Central memory CD4-positive, alpha-beta T cell (primary cell): ENCODE measurements around the gene AMD1.
A peak's percentile ranks its signal among the peaks of the same experiment; 100 is the strongest.
"Not testable (repeated sequence)": the region's sequence is repeated elsewhere in the genome, so short reads cannot be mapped to it uniquely, and the experiment has no call there.

Experiments used
- DNase-seq: peaks from one replicate; pipeline ENCODE4 v3.0.0; 2022
- total RNA-seq, 3 experiments: gene quantifications; one replicate each; lab custom pipeline; 2026; lab: John Stamatoyannopoulos, UW

Gene AMD1
- total RNA-seq, result 220 to 500 (median 475) reads per million in 3 experiments

- peak; percentile 96 for DNase-seq
Measured at GRCh38 chr6:110873981-110874879, at the start of gene AMD1. Gene AMD1 (plus strand): TSS chr6:110874785. CDS start chr6:110875106, 321 bp downstream.

DNA sequence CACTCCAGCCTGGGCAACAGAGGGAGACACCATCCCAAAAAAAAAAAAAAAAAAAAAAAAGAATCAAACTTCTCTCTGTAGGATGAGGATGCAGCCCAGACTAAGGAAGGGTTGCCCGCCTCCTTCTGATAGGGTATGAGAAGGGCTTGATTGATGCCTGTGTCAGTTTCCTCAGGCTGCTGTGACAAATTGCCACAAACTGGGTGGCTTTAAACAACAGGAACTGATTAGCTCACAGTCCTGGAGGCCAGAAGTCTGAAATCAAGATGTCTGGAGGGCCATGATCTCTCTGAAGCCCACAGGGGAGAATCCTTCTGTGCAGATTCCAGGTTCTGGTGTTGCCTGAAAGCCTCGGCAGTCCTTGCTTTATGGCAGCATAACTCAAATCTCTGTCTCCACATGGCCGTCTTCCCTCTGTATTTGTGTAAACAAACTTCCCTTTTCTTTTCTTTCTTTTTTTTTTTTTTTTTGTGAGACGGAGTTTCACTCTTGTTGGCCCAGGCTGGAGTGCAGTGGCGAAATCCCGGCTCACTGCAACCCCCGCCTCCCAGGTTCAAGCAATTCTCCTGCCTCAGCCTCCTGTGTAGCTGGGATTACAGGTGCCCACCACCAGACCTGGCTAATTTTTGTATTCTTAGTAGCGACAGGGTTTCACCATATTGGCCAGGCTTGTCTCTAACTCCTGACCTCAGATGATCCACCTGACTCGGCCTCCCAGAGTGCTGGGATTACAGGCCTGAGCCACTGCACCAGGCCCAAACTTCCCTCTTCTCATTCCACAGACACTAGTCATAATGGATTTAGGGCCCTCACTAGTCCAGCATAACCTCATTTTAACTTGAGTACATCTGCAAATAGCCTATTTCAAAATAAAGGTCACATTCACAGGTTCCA, 48.1 kb upstream of the AMD1 start:
- no peak for DNase-seq

GRCh38 chr6:110828396-110828795, 46.2 kb upstream of the AMD1 start:
- DNase-seq, result no peak

GRCh38 chr6:110831405-110831804, 43.2 kb upstream of the AMD1 start:
- no peak for DNase-seq

- no peak for DNase-seq
Measured at GRCh38 chr6:110833831-110834230, 40.8 kb upstream of the AMD1 start.

- not testable (repeated sequence) for DNase-seq
Measured at GRCh38 chr6:110835751-110836150, 38.8 kb upstream of the AMD1 start.

DNA sequence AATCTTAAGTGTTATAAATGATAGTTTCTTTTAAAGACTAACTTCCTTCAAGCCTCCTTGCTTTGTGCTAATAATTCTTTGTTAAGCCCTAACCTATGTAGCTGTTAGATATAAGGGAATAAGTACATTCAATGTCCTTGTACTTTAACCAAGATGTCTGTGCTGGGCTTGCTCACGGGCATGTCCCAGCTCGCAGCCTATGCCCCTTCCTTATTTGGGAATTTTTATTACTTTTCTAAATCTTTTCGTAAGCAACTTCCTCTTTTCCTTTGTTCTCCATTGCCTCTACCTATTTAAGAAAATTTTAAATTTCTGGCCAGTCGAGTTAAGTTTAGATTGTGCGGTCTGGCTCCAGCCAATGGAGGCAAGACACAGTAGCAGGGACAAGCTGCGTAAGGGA, 33.3 kb upstream of the AMD1 start:
- DNase-seq, result no peak

DNA sequence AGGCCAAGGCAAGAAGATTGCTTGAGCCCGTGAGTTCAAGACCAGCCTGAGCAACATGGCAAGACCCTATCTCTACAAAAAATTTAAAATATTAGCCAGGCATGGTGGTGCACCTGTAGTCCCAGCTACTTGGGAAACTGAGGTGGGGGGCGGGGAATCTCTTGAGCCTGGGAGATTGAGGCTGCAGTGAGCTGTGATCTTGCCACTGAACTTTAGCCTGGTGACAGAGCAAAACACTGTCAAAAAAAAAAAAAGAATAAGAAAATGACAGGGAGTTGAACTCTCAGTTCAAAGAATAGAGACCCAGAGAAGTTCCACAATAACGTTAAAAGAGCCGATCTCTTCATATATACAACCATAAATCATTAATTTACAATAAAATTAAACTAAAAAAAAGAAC, 24.8 kb upstream of the AMD1 start:
- DNase-seq, result no peak

DNA sequence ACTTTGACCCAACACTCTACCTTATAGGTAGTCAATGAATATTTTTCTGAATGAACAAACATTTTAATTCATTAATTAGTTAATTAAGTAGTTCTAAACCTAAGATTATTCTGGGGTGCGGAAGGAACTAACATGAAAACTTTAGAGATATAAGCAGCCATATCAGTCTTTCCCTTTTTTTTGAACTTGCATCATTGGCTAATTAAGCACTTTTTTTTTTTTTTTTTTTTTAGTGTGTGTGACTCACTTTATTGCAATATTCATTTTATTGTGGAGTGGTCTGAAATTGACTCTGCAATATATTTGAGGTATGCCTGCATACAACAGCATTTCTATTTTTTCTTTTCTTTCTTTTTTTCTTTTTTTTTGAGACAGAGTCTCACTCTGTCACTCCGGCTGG, 21.8 kb upstream of the AMD1 start:
- DNase-seq, result no peak

- no peak for DNase-seq
Measured at GRCh38 chr6:110853754-110854477, 20.7 kb upstream of the AMD1 start.

GRCh38 chr6:110856296-110856695, 18.3 kb upstream of the AMD1 start:
- DNase-seq, result no peak

- DNase-seq, result no peak
Measured at GRCh38 chr6:110858016-110858415, 16.6 kb upstream of the AMD1 start.

GRCh38 chr6:110858562-110859214, 15.9 kb upstream of the AMD1 start:
- DNase-seq, result no peak

DNA sequence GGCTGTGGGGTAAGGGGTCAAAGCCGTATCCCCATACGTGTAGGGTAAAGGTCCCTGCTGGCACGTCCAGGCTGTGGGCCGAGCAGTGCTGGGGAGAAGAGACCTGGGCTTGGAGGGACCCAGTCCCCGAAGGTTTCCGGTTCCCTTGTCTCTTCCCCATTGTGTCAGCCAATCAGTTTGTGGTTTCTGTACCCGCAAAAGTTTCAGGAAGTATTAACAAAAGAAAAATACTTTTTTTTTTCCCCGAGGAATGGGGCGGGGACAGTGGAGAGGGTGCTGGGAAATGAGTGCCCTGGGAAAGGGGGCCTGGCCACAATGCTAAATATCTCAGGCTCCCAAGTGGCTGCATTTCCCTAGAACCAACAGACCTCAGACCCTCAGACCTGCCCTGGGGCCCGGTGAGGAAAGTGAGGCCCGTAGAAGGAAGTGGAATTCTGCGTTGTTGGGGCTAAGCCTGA, 15.2 kb upstream of the AMD1 start:
- DNase-seq, result no peak

- DNase-seq, result no peak
Measured at GRCh38 chr6:110864824-110865223, 9.8 kb upstream of the AMD1 start.

DNA sequence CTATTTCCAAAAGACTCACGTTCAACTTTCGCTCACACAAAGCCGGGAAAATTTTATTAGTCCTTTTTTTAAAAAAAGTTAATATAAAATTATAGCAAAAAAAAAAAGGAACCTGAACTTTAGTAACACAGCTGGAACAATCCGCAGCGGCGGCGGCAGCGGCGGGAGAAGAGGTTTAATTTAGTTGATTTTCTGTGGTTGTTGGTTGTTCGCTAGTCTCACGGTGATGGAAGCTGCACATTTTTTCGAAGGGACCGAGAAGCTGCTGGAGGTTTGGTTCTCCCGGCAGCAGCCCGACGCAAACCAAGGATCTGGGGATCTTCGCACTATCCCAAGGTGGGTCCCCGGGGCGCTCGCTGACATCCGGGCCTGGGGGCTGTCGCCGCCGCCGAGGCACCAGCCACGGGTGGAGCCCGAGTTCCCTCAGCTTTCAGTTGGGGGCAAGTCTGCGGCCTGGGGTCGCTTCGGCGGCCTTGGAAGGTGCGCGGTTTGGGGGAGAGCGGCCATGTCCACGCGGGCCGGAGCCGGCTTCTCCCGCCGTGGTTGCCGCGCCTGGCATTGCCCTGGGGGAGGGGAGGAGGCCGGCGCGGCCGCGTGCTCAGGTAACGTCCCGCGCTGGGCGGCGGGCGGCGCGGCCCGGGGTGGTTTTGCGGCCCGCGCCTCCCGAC, 429 bp downstream of the AMD1 start:
- DNase-seq, result no peak

GRCh38 chr6:110875548-110876169, 1.1 kb downstream of the AMD1 start:
- DNase-seq, result peak; percentile 72

DNA sequence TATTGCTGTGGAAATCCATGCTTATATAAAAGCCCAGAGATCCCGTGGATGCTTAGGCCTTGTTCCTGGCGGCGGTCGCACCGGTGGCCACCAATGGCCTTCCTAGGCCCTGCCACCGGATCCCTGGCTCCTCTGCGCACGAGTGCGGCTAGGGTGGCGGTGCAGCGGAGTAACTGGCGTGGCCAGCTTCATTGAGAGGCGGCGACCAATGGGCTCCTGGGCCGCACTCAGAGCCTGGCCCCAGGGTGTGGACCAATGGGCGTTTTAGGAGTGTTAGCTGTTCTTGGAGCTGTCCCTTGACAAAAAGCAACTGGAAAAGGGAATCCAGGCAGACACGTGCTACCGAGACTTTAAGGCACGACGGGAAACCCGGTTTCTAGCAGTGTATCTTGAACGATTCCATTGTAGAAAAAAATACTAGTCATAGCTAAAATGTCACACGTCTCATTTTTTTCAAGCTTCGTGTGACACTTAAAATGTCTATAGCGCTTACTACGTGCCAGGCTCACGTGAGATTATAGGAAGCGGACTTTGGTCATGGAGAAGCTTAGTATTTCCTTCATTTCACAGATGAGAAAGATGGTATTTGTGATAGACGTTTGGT, 1.7 kb downstream of the AMD1 start:
- DNase-seq, result peak; percentile 53

DNA sequence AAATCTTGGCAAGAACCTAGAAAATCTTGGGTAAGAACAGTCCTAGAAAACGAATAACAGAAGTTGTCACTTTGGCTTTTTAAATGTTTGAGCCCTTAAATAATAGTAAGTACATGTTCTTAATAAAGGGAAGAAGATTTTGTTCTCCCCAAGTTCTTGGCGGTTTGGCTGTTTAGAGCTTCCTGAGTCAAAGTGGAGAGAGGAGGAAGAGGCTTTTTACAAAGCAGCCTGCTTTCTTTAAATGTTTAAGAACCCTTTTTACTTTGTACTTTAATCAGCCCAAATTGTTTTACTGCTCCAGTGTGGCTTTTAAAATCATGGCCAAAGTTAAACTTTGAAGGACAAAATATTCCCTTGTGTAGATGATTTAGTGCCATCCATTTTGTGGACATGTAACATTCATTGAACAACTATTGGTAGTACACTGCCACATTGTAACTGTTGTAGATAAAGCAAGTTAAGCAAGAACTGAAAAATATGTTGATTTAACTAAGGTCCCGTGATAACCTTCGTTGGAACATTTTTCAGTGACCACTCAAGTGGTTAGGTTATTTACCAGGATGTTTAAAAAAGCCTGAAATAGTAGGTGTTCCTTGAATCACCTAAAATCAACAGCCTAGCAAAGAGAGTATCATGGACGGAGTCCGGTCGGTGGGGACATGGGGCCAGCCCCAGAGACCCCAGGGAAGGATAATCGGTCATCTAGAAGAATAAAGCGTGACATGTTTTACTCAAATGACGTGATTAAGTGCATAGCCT, 2.4 kb downstream of the AMD1 start:
- DNase-seq, result no peak

- DNase-seq, result no peak
Measured at GRCh38 chr6:110877569-110877968, 3.0 kb downstream of the AMD1 start.
